Fibroblast of upper back skin (primary cell): ENCODE measurements around the gene C6.

Experiments used
- DNase-seq: peaks from one replicate; pipeline ENCODE4 v3.0.0-alpha.2; 2013

C6 gene

GRCh38 chr5:41115281-41115680 lies 98.1 kb downstream of the C6 start:
- peak; percentile 70 for DNase-seq

GRCh38 chr5:41112486-41113455 lies 100.6 kb downstream of the C6 start:
- peak; percentile 49 for DNase-seq

- DNase-seq = no peak
Measured at GRCh38 chr5:41109186-41109585, 104.1 kb downstream of the C6 start.

- no peak for DNase-seq
Measured at GRCh38 chr5:41102341-41102740, 111.0 kb downstream of the C6 start.

GRCh38 chr5:41097642-41098041 lies 115.7 kb downstream of the C6 start:
- DNase-seq = no peak

- no peak for DNase-seq
Measured at GRCh38 chr5:41095324-41096101, 117.8 kb downstream of the C6 start.

GRCh38 chr5:41094871-41095270 lies 118.5 kb downstream of the C6 start:
- no peak for DNase-seq

- no peak for DNase-seq
Measured at GRCh38 chr5:41093803-41094202, 119.5 kb downstream of the C6 start.
